ENCODE results near the gene PITPNM3. TPM values are rescaled to one million over a fixed set of nuclear protein-coding genes. Genes with fewer than 3 reads are reported as not detected.

The PITPNM3 gene
- total and polyA plus RNA-seq, 4 donors = 2.0 to 12.6 (median 5.4) TPM

DNA sequence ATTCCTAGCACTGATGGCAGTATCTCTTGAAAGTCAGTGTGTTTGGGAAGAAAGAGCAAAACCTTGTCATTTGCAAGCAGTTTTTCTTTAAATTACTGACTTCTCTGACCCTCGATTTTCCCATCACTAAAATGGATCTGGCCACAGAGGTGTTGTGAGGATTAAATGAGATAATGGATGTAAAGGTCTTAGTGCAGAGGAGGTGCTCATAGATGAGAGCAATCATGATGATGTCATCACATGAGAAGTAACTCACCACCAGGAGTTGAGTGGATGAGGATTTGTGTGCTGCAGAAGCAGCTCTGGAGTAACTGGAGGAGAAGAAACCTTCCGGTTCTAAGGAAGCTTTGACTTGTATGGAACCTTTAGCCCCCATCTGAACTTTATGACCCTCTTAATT lies 30.6 kb downstream of the PITPNM3 start:
- H3K4me3 ChIP-seq = no peak overlapping the region
- 87 to 96% methylated on average over 2 of the region's 2 CpGs for WGBS, 2 donors
- no peak overlapping the region for H3K9ac ChIP-seq (ENCODE audit: insufficient read depth in 1 of 2, low read length in 2 of 2)
- ATAC-seq (ENCODE audit: insufficient read depth, low FRiP score) = no peak
- H3K9me3 ChIP-seq (ENCODE audit: control insufficient read depth in 4 of 4, insufficient read depth in 3 of 4, low read length in 3 of 4) = no peaks in the 10 kb centered on the region
- TF ChIP-seq, protein P1, sequence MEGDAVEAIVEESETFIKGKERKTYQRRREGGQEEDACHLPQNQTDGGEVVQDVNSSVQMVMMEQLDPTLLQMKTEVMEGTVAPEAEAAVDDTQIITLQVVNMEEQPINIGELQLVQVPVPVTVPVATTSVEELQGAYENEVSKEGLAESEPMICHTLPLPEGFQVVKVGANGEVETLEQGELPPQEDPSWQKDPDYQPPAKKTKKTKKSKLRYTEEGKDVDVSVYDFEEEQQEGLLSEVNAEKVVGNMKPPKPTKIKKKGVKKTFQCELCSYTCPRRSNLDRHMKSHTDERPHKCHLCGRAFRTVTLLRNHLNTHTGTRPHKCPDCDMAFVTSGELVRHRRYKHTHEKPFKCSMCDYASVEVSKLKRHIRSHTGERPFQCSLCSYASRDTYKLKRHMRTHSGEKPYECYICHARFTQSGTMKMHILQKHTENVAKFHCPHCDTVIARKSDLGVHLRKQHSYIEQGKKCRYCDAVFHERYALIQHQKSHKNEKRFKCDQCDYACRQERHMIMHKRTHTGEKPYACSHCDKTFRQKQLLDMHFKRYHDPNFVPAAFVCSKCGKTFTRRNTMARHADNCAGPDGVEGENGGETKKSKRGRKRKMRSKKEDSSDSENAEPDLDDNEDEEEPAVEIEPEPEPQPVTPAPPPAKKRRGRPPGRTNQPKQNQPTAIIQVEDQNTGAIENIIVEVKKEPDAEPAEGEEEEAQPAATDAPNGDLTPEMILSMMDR (IDR thresholded peaks at IDR 0.05; ENCODE audit: control extremely low read depth, extremely low read depth) = no peak
- H3K27ac ChIP-seq (ENCODE audit: low read depth in 1 of 2, low read length in 1 of 2) = no peak overlapping the region
- DNase-seq = no peak
- H3K4me1 ChIP-seq (ENCODE audit: control insufficient read depth in 5 of 5, insufficient read depth in 5 of 5, low read length in 5 of 5) = no peaks in the 10 kb centered on the region
- no peaks in the 10 kb centered on the region for H3K27me3 ChIP-seq (ENCODE audit: control insufficient read depth in 3 of 3, insufficient read depth in 3 of 3, low read length in 2 of 3)
- H3K36me3 ChIP-seq (ENCODE audit: control insufficient read depth in 4 of 4, insufficient read depth in 4 of 4, low read length in 4 of 4) = peaks cover 0 to 1% (median 0%) of the 10 kb centered on the region in 4 donors

DNA sequence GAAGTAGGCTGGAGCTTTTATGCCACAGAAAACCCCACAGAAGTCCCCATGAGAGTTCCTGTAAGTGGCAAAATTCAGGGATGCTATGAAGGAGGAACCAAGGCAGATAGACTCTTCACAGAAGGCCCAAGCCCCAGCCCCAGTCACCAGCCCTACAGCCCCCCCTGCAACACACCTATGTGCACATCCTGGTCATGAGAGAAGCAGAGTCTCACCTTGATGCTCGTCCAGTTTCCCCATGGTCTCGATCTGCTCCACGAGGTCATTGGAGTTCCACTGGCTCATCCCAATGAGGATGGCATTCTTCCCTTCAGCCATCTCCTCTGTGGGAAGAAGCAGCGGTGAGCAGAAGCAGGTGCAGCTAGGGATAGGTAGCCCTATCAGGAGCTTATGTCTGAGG lies 31.2 kb downstream of the PITPNM3 start:
- Histone ChIP-seq H3K9me3 (ENCODE audit: control insufficient read depth in 4 of 4, insufficient read depth in 3 of 4, low read length in 3 of 4) (peaks cover 0 to 5% (median 0%) of the 10 kb centered on the region in 4 donors), H3K27me3 (ENCODE audit: control insufficient read depth in 3 of 3, insufficient read depth in 3 of 3, low read length in 2 of 3) (no peaks in the 10 kb centered on the region), H3K27ac (ENCODE audit: low read depth in 1 of 2, low read length in 1 of 2) (no peak overlapping the region), H3K4me3 (no peak overlapping the region), H3K9ac (ENCODE audit: insufficient read depth in 1 of 2, low read length in 2 of 2) (no peak overlapping the region), H3K4me1 (ENCODE audit: control insufficient read depth in 5 of 5, insufficient read depth in 5 of 5, low read length in 5 of 5) (no peaks in the 10 kb centered on the region), H3K36me3 (ENCODE audit: control insufficient read depth in 4 of 4, insufficient read depth in 4 of 4, low read length in 4 of 4) (peaks cover 0 to 1% (median 0%) of the 10 kb centered on the region in 4 donors)
- ATAC-seq (ENCODE audit: insufficient read depth, low FRiP score) (no peak), DNase-seq (no peak)
- WGBS, 2 donors = 90 to 93% methylated on average over 4 of the region's 4 CpGs
- TF ChIP-seq, protein P1 (IDR thresholded peaks at IDR 0.05; ENCODE audit: control extremely low read depth, extremely low read depth) = no peak

DNA sequence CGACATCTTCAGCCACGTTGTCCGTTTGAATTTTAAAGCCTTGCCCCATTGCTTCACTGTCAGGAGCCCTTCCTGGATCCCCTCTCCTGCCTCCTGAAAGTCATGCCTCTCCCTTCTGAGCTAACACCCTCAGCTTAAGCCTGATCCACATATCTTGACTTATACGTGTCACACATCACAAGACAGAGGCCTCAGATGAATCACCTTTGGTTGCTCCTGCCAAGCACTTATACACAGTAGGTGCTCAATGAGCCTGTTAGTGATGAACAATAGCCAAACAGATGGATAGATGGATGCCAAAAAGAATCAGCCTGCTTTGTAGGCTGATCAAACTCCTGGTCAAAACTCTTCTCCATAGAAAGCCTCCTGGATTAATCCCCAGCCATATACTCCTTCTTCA lies 31.8 kb downstream of the PITPNM3 start:
- ATAC-seq (ENCODE audit: insufficient read depth, low FRiP score) = no peak
- no peak overlapping the region for H3K27ac ChIP-seq (ENCODE audit: low read depth in 1 of 2, low read length in 1 of 2)
- DNase-seq = no peak
- H3K4me1 ChIP-seq (ENCODE audit: control insufficient read depth in 5 of 5, insufficient read depth in 5 of 5, low read length in 5 of 5) = no peaks in the 10 kb centered on the region
- no peak overlapping the region for H3K9ac ChIP-seq (ENCODE audit: insufficient read depth in 1 of 2, low read length in 2 of 2)
- WGBS, 2 donors = 90 to 92% methylated on average over 4 of the region's 4 CpGs
- H3K36me3 ChIP-seq (ENCODE audit: control insufficient read depth in 4 of 4, insufficient read depth in 4 of 4, low read length in 4 of 4) = peaks cover 0 to 1% (median 0%) of the 10 kb centered on the region in 4 donors
- TF ChIP-seq, protein P1 (IDR thresholded peaks at IDR 0.05; ENCODE audit: control extremely low read depth, extremely low read depth) = no peak
- H3K9me3 ChIP-seq (ENCODE audit: control insufficient read depth in 4 of 4, insufficient read depth in 3 of 4, low read length in 3 of 4) = peaks cover 0 to 5% (median 0%) of the 10 kb centered on the region in 4 donors
- H3K27me3 ChIP-seq (ENCODE audit: control insufficient read depth in 3 of 3, insufficient read depth in 3 of 3, low read length in 2 of 3) = no peaks in the 10 kb centered on the region
- H3K4me3 ChIP-seq = no peak overlapping the region

DNA sequence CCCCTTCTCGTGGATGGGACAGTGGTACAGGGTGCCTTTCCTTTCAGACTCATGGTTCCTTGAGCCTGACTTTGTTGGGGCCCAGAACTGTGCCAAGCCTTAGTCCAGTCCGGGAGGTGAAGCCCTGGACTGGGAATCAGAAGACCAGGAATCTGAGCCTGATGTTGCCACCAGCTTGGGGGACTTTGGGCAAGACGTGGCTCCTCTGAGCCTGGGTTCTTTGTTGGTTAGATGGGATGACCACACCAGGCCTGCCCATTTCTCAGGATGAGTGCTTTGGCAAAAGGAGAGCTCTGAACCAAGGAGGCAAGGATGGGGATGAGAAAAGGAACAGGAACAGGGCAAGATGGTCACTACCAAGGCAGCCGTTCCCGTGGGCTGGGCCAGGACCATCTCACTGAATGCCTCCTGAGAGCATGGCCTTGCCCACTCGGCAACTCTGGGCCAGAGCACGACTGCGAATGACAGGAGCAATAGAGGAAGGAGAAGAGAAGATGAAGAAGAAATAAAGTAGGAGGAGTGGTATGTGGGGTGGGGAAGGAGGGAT lies 32.5 kb downstream of the PITPNM3 start:
- H3K9me3 ChIP-seq (ENCODE audit: control insufficient read depth in 4 of 4, insufficient read depth in 3 of 4, low read length in 3 of 4) = peaks cover 0 to 5% (median 0%) of the 10 kb centered on the region in 4 donors
- H3K27me3 ChIP-seq (ENCODE audit: control insufficient read depth in 3 of 3, insufficient read depth in 3 of 3, low read length in 2 of 3) = no peaks in the 10 kb centered on the region
- H3K4me3 ChIP-seq = no peak overlapping the region
- peaks cover 0 to 1% (median 0%) of the 10 kb centered on the region in 4 donors for H3K36me3 ChIP-seq (ENCODE audit: control insufficient read depth in 4 of 4, insufficient read depth in 4 of 4, low read length in 4 of 4)
- no peak overlapping the region for H3K9ac ChIP-seq (ENCODE audit: insufficient read depth in 1 of 2, low read length in 2 of 2)
- no peak for DNase-seq
- 86 to 91% methylated on average over 8 of the region's 8 CpGs for WGBS, 2 donors
- TF ChIP-seq, protein P1 (IDR thresholded peaks at IDR 0.05; ENCODE audit: control extremely low read depth, extremely low read depth) = no peak
- no peaks in the 10 kb centered on the region for H3K4me1 ChIP-seq (ENCODE audit: control insufficient read depth in 5 of 5, insufficient read depth in 5 of 5, low read length in 5 of 5)
- ATAC-seq (ENCODE audit: insufficient read depth, low FRiP score) = no peak
- no peak overlapping the region for H3K27ac ChIP-seq (ENCODE audit: low read depth in 1 of 2, low read length in 1 of 2)
